DMS53 treated with DMSO at 0.1 percent for 48 hours (cell line): ENCODE measurements around the gene PLCB1.
A peak's percentile ranks its signal among the peaks of the same experiment; 100 is the strongest.

Experiments
- DNase-seq: peaks from one replicate; lab custom pipeline; 2025; ENCODE audit not compliant: unreplicated experiment; lab: John Stamatoyannopoulos, UW

Gene PLCB1

GRCh38 chr20:8128291-8129060, 3.6 kb upstream of the PLCB1 start:
- no peak for DNase-seq

DNA sequence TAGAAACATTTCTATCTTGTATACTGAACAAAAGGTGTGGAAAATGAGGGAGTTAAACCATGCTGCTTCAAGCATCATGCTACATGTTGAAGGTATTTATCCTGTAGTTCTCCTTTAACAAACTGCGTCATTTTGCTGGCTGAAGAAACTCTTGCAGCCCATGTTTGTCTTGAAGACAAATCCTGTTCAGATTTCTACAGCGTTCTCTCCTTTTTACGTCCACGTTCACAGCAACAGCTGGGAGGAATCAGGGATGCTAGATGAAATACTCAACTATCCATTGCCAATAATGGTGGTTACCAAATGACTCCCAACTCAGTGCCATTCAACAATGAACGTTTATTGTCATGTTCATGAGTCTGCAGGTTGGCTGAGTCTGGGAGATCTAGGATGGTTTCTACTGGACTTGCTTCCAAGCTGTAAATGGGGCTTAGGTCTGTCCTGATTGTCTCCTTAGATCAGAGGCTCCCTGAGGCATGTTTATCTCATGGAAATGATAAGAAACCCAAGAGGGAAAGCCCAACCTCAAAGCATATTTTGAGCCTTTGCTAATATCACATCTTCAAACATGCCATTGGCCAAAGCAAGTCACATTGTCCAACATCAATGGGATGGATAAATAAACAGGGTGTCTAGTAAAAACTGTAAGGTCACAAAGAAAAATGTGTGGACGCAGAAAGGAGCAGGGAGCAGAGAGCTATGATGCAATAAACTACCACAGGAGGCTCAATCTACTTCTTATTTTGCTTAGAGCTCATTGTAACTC, 2.7 kb upstream of the PLCB1 start:
- DNase-seq: no peak

DNA sequence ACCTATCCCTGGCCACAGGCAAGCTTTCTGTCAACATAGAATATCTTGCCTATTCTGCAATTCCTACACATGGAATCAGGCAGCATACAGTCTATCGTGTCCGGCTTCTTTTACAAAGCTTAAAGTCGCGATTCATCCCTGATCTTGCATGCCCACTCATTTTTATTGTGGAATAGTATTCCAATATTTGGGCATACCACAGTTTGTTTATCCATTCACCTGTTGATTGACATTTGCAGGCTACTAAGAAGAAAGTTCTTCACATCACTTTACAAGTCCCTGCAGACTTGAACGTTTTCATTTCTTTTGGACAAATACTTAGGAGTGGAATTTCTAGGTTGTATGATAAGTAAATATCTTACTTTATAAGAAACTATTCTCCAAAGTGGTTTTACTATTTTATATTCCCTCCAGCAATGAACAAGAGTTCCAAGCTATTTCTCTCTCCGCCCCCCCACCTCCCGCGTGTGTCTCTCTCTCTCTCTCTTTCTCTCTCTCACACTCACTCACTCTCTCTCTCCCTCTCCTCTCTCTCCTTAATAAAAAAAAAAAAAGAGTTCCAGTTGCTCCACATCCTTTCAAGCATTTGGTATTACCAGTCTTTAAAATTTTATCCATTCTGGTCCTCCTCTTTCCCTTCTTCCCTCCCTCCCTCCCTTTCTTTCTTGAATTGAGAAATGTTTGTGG, 1.1 kb upstream of the PLCB1 start:
- no peak for DNase-seq

DNA sequence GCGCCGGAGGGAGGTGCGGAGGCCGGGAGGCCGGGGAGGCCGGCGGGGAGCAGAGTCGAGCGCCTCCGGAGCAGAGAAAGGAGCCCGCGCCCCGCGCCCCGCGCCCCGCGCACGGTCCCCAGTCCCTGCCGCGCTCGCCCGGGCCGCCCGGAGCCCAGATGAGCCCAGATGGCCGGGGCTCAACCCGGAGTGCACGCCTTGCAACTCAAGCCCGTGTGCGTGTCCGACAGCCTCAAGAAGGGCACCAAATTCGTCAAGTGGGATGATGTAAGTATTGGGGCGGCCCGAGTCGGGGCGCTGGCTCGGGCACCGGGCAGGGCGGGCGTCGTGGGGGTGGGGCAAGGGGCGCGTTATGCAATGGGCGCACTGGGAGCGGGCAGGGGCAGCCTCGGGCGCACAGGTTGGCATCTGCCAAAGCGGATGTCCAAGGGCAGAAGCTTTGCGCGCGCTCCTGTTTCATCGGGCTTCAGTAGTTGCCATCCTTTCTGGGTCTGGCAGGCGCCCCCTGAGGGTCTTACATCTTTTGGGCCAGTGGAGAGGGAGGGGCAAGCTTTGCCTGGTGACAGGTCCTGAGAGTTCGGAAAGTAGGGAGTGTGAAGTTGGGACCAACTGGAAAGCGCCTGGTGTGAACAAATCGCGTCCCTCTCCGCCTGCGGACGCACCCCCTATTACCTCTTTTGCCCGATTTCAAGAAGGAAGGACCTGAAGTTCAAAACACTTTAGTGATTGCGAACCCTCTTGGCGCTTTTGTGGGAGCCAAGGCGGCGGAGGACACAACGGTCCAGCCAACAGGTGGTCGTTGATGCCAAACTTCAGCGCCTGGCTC, 631 bp downstream of the PLCB1 start:
- DNase-seq: no peak

GRCh38 chr20:8133310-8133768, 1.3 kb downstream of the PLCB1 start:
- no peak for DNase-seq

DNA sequence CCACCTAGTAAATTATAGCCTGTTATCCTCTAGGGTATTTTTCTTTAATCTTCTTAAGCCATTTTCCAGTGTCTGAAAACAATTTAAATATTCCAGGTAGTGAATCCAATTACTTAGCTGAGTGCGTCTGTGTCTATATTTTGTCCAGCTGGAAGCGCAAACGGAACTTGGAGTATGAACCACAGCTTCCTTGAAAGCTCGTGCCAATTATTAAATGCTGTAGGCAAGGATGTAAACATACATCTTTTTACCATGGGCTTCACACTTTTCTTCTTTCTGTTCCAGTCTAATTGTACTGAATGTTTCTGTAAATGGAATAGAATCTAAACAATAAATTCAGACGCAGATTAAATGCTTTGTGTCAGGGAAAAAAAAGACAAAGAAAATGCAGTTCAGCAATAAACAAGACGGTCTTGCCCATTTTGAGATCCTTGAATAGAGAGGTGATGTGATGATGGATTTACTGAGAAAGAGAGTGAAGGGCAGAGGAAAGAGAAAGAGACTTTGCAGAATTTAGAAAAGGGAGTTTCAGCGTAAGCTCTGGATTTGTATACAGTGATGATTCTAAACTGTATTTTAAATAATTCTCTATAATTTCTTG, 1.9 kb downstream of the PLCB1 start:
- DNase-seq: no peak

DNA sequence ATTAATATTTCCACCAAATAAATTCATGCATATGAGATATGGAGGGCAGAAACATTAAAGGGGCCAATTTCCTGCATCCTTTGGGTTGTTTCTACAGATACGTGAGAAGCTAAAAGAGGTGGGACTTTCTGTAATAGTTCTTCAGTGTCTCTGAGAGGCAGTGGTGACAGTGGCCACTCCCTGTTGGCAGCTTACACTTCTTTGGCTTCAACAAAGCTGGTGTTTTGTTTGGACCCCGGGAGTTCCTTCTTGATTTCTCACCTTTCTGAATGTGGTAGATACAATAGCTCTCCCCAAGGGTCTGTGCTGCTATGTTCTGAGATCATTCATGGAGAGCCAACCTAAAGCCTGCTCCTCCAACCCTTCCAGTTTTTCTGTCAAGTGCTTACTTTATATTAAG, 7.8 kb downstream of the PLCB1 start:
- DNase-seq: no peak

DNA sequence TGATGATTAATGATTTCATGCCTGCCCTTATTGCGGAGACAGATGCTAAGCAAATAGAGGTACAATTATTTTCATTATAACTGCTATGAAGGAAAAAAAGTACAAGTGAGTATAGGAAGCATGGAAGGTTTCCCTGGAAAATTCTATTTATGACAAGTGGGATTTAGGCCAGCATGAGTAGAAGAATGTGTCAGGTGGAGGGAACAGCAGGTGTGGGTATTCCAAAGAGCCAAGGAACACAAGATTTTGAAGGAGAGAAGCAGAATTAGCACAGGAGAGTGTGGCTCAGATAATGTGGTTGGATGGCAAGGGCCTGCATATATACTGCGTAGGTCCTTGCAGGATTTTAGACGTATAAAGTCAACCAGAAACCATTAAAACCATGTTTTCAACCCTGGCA, 11.4 kb downstream of the PLCB1 start:
- no peak for DNase-seq

- no peak for DNase-seq
Observed at GRCh38 chr20:8144282-8145245, 12.5 kb downstream of the PLCB1 start.

- DNase-seq: no peak
Observed at GRCh38 chr20:8145246-8146168, 13.4 kb downstream of the PLCB1 start.

GRCh38 chr20:8147476-8147875, 15.4 kb downstream of the PLCB1 start:
- no peak for DNase-seq

DNA sequence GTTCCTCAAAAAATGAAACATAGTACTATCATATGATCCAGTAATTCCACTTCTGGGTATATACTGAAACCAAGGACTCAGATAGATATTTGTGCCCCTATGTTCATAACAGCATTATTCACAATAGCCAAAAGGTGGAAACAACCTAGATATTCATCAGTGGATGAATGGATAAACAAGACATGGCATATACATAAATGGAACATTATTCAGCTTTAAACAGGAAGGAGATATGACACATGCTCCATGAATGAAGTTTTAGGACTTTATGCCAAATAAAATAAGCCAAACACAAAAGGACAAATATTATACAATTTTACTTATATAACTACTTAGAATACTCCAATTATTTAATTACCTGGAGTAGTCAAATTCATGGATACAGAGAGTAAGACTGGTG, 16.4 kb downstream of the PLCB1 start:
- DNase-seq: no peak

DNA sequence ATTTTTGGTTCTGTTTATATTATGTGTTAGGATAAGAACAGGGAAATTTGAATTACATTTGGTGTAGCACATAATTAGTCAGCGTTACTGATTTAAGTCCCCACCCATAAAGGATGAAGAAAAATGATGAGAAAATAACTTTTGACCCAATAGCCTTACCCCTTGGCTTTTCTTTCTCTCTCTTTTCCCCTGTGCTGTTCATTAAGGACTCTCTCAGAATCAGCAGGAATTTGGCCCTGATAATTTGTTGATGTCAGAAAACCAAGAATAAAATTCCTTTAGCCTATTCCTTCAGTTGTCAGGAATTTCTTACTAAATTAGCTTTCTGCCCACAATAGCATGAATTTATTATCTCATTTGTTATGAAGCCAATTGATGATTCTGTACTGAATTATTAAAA, 18.5 kb downstream of the PLCB1 start:
- no peak for DNase-seq

- no peak for DNase-seq
Observed at GRCh38 chr20:8151372-8151771, 19.3 kb downstream of the PLCB1 start.

GRCh38 chr20:8152183-8152582, 20.1 kb downstream of the PLCB1 start:
- no peak for DNase-seq

- no peak for DNase-seq
Observed at GRCh38 chr20:8152847-8153246, 20.8 kb downstream of the PLCB1 start.

- peak; percentile 47 for DNase-seq
Observed at GRCh38 chr20:8153281-8153908, 21.3 kb downstream of the PLCB1 start.

DNA sequence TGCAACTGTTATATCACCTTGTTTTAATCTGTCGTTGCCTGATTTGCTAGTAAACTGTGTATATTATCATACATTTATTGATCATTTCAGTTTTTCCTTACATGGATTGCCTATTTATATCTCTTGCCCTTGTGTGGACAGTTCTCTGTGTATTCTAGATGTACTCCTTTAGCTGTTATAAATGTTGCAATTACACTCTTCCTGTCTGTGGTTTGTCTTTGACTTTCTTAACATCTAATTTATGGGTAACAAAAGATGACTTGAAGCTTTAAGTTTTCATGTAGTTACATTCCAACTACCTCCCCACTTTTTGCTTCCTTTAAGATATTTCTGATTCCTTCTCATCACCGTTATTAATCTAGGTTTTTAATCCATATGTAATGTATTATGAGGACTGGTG, 22.6 kb downstream of the PLCB1 start:
- DNase-seq: no peak
